ENCODE results near the gene LMF1.

LMF1 gene

DNA sequence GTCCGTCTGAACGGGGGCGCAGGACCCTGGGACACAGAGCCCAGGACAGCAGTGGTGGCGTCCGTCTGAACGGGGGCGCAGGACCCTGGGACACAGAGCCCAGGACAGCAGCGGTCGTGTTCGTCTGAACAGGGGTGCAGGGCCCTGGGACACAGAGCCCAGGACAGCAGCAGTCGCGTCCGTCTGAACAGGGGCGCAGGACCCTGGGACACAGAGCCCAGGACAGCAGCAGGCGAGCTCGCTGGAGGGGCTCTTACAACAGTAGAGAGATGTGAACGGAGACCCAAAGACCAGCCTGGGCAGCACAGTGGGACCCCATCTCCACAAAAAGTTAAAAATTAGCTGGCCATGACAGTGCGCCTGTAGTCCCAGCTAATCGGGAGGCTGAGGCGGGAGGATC, 40.7 kb downstream of the LMF1 start:
- Histone ChIP-seq H3K9me3 (ENCODE audit: control insufficient read depth, insufficient read depth, low read length) (peaks cover 7% of the 10 kb centered on the region; the same call in 1 of the 2 replicates), H3K27ac (ENCODE audit: low read depth, low read length) (no peak overlapping the region), H3K79me2 (ENCODE audit: control insufficient read depth, low read length) (no peaks in the 10 kb centered on the region), H3K4me1 (ENCODE audit: control insufficient read depth, low read length) (no peaks in the 10 kb centered on the region), H3K27me3 (ENCODE audit: control insufficient read depth, low read length) (no peaks in the 10 kb centered on the region), H3K36me3 (ENCODE audit: control insufficient read depth, low read length) (peaks cover 7% of the 10 kb centered on the region; the same call in 1 of the 2 replicates), H3K9me2 (replicated peaks; ENCODE audit: control insufficient read depth, low read length) (no peaks in the 10 kb centered on the region), H3F3A (ENCODE audit: control insufficient read depth, insufficient read depth) (no peaks in the 10 kb centered on the region), H3K4me2 (ENCODE audit: low read length) (no peak overlapping the region), H4K20me1 (ENCODE audit: control insufficient read depth, insufficient read depth, low read depth, low read length) (no peaks in the 10 kb centered on the region), H3K4me3 (ENCODE audit: low read length) (no peak overlapping the region)
- TF ChIP-seq EZH2phosphoT487 (IDR thresholded peaks at IDR 0.05; ENCODE audit: borderline replicate concordance, low read length): no peak
- TF ChIP-seq, protein P1, sequence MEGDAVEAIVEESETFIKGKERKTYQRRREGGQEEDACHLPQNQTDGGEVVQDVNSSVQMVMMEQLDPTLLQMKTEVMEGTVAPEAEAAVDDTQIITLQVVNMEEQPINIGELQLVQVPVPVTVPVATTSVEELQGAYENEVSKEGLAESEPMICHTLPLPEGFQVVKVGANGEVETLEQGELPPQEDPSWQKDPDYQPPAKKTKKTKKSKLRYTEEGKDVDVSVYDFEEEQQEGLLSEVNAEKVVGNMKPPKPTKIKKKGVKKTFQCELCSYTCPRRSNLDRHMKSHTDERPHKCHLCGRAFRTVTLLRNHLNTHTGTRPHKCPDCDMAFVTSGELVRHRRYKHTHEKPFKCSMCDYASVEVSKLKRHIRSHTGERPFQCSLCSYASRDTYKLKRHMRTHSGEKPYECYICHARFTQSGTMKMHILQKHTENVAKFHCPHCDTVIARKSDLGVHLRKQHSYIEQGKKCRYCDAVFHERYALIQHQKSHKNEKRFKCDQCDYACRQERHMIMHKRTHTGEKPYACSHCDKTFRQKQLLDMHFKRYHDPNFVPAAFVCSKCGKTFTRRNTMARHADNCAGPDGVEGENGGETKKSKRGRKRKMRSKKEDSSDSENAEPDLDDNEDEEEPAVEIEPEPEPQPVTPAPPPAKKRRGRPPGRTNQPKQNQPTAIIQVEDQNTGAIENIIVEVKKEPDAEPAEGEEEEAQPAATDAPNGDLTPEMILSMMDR (IDR thresholded peaks at IDR 0.05; ENCODE audit: low read depth, low read length, poor library complexity, severe bottlenecking): no peak

DNA sequence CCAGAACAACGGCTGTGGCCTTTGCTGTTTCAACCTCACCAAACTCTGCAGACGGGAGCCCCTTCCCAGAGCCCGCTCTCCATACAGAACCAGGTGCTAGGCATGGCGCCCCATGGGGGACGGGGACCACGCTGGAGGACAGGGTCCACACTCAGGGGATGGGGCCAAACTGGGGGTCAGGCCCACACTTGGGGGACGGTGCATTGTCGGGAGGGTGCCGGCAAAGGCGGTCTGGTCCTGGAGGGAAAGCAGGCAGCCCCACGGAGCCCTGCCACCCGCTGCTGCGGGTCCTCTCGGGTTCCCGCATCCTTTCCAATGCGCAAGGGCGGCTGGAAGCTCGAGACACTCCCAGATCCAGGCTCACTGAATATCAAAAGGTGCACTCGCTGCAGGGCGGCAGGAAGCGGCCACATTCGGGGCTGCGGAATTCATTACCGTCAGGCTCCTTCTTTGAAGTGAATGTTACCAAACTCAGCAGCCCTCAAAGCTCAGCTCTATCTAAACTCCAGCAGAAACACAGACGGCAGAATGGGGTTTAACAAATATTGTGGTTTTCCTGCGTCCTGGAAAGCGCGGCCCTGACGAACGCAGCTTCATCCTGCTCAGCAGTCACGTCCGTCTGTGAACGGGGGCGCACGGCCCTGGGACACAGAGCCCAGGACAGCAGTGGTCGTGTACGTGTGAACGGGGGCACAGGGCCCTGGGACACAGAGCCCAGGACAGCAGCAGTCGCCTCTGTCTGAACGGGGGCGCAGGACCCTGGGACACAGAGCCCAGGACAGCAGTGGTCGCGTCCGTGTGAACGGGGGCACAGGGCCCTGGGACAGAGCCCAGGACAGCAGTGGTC, 41.3 kb downstream of the LMF1 start:
- no peak overlapping the region for H3K27ac ChIP-seq (ENCODE audit: low read depth, low read length)

DNA sequence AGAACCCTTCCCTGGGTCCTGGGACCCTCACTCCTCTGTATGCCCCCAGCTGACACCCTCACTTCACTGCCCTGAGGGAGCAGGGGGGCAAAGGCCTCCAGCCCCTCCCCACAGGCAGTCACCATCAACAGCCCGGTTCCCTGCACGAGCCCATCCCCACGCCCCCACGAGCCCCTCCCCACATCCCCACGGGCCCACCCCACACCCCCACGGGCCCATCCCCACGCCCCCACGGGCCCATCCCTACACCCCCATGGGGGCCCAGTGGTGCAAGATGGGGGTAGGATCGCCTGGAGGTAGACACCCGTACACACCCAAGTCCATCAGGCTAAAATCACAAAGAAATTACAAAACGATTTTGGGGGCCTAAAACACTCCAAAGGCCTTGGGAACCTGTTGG, 42.3 kb downstream of the LMF1 start:
- Histone ChIP-seq H3K4me3 (ENCODE audit: low read length) (no peak overlapping the region), H3K9me3 (ENCODE audit: control insufficient read depth, insufficient read depth, low read length) (peaks cover 7% of the 10 kb centered on the region; the same call in 1 of the 2 replicates), H3K4me1 (ENCODE audit: control insufficient read depth, low read length) (no peaks in the 10 kb centered on the region), H3K4me2 (ENCODE audit: low read length) (no peak overlapping the region), H3K27me3 (ENCODE audit: control insufficient read depth, low read length) (no peaks in the 10 kb centered on the region), H3K79me2 (ENCODE audit: control insufficient read depth, low read length) (no peaks in the 10 kb centered on the region), H3K27ac (ENCODE audit: low read depth, low read length) (no peak overlapping the region), H3K36me3 (ENCODE audit: control insufficient read depth, low read length) (peaks cover 7% of the 10 kb centered on the region; the same call in 1 of the 2 replicates), H3K9me2 (replicated peaks; ENCODE audit: control insufficient read depth, low read length) (no peaks in the 10 kb centered on the region), H3F3A (ENCODE audit: control insufficient read depth, insufficient read depth) (no peaks in the 10 kb centered on the region), H4K20me1 (ENCODE audit: control insufficient read depth, insufficient read depth, low read depth, low read length) (no peaks in the 10 kb centered on the region)
- no peak for TF ChIP-seq EZH2phosphoT487 (IDR thresholded peaks at IDR 0.05; ENCODE audit: borderline replicate concordance, low read length)
- TF ChIP-seq, protein P1 (IDR thresholded peaks at IDR 0.05; ENCODE audit: low read depth, low read length, poor library complexity, severe bottlenecking): no peak

More for the DNA sequence above, 41.3 kb downstream of the LMF1 start:
- Histone ChIP-seq H3K9me2 (replicated peaks; ENCODE audit: control insufficient read depth, low read length) (no peaks in the 10 kb centered on the region), H3F3A (ENCODE audit: control insufficient read depth, insufficient read depth) (no peaks in the 10 kb centered on the region), H3K27me3 (ENCODE audit: control insufficient read depth, low read length) (no peaks in the 10 kb centered on the region), H3K4me1 (ENCODE audit: control insufficient read depth, low read length) (no peaks in the 10 kb centered on the region), H3K79me2 (ENCODE audit: control insufficient read depth, low read length) (no peaks in the 10 kb centered on the region), H3K4me2 (ENCODE audit: low read length) (no peak overlapping the region), H3K36me3 (ENCODE audit: control insufficient read depth, low read length) (peaks cover 7% of the 10 kb centered on the region; the same call in 1 of the 2 replicates), H4K20me1 (ENCODE audit: control insufficient read depth, insufficient read depth, low read depth, low read length) (no peaks in the 10 kb centered on the region), H3K9me3 (ENCODE audit: control insufficient read depth, insufficient read depth, low read length) (peaks cover 7% of the 10 kb centered on the region; the same call in 1 of the 2 replicates), H3K4me3 (ENCODE audit: low read length) (no peak overlapping the region)
- no peak for TF ChIP-seq EZH2phosphoT487 (IDR thresholded peaks at IDR 0.05; ENCODE audit: borderline replicate concordance, low read length)
- TF ChIP-seq, protein P1 (IDR thresholded peaks at IDR 0.05; ENCODE audit: low read depth, low read length, poor library complexity, severe bottlenecking): no peak

Data from DOHH2 (cell line).